Esophagus muscularis mucosa (tissue), 3 donors: ENCODE measurements around the gene GRHL1.

Experiments used
- POLR2A ChIP-seq: fragments of 450-650 bp; IDR thresholded peaks from one replicate; pipeline ENCODE4 v1.6.1; 2017; ENCODE audit warnings: antibody characterized with exemption, moderate library complexity, mild to moderate bottlenecking, low read depth
- POLR2AphosphoS5 ChIP-seq, 2 donors: sonication (generic); formaldehyde crosslinking; IDR thresholded peaks; one replicate each; pipeline ENCODE4 v1.6.1; 2017; ENCODE audit warnings: antibody characterized with exemption in 2 of 2
- TF ChIP-seq, protein P1 (sequence below), 3 experiments: fragments of 200-600 bp in 2 of 3; fragments of 450-650 bp in 1 of 3; sonication (generic) in 2 of 3; IDR thresholded peaks; one replicate each; pipeline ENCODE4 v1.5.1; 2017 to 2019; ENCODE audit warnings: antibody characterized with exemption in 3 of 3, mild to moderate bottlenecking in 2 of 3, moderate library complexity in 1 of 3

GRCh38 chr2:10022966-10023662 lies 71.6 kb downstream of the GRHL1 start:
- TF ChIP-seq, protein P1, sequence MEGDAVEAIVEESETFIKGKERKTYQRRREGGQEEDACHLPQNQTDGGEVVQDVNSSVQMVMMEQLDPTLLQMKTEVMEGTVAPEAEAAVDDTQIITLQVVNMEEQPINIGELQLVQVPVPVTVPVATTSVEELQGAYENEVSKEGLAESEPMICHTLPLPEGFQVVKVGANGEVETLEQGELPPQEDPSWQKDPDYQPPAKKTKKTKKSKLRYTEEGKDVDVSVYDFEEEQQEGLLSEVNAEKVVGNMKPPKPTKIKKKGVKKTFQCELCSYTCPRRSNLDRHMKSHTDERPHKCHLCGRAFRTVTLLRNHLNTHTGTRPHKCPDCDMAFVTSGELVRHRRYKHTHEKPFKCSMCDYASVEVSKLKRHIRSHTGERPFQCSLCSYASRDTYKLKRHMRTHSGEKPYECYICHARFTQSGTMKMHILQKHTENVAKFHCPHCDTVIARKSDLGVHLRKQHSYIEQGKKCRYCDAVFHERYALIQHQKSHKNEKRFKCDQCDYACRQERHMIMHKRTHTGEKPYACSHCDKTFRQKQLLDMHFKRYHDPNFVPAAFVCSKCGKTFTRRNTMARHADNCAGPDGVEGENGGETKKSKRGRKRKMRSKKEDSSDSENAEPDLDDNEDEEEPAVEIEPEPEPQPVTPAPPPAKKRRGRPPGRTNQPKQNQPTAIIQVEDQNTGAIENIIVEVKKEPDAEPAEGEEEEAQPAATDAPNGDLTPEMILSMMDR (IDR thresholded peaks at IDR 0.05), result no peak
- no peak for TF ChIP-seq POLR2AphosphoS5 (IDR thresholded peaks at IDR 0.05)
- TF ChIP-seq POLR2A, result no peak
